ENCODE data around the gene TMEM271.
"Not testable (repeated sequence)": the region's sequence is repeated elsewhere in the genome, so short reads cannot be mapped to it uniquely, and the experiment has no call there.

Gene TMEM271

DNA sequence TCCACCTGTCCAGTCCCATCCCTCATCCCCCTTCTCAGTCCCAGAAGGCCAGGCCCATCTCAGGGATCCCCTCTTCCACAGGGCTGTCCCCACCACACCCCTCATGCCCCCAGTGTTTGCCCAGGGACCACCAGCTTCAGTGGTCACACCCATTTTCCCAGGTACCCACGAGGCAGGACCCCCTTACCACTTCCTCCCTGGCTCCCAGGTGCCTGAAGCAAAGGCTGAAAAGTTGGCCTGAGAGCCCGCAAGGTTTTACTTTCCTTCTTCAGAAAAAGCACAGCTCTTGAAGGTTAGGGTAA is 7.8 kb downstream of the TMEM271 start:
- in situ Hi-C loops (cut with HindIII; ENCODE audit: low sequenced_read_pairs): no loop called here

DNA sequence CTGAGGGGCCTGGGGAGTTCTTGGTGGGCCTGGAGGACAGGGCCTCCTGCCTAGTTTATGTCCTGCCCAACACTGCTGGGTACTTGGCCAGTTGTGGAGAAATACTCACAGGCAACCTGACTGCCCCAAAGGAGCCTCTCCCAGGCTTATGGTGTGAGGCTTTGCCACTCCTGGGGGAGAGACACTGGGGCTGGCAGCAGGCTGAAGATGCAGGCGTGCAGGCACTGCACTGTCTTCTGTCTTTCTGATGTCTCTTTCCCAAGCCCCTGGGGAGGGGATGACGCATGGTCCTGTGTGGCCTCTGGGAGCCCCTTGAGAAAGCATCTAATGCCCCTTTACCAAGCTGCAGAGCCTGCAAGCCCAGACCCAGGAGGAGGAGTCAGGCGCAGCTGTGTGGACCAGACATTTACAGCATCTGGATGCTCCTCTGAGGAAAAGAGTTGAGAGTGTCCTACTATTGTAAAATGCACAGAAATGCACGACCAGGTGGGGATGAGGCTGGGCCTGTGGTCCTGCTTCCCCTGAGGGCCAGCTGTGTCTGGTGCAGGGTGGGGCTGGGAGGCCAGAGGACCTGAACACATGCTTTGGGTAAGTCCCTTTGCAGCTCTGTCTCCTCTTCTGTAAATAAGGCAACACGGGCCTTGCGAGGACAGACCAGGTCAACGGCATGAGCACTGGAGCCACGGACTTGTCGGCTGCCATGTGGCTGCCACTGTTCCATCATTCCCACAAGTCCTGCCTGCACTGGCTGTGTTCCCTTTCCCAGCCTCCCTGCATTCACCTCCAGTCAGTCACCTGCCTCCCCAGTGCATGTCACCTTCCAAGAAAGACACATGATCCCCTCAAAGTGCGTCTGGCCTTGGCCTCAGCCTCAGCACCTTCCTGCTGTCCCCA is 8.4 kb downstream of the TMEM271 start:
- in situ Hi-C loops (cut with HindIII; ENCODE audit: low sequenced_read_pairs): no loop called here

DNA sequence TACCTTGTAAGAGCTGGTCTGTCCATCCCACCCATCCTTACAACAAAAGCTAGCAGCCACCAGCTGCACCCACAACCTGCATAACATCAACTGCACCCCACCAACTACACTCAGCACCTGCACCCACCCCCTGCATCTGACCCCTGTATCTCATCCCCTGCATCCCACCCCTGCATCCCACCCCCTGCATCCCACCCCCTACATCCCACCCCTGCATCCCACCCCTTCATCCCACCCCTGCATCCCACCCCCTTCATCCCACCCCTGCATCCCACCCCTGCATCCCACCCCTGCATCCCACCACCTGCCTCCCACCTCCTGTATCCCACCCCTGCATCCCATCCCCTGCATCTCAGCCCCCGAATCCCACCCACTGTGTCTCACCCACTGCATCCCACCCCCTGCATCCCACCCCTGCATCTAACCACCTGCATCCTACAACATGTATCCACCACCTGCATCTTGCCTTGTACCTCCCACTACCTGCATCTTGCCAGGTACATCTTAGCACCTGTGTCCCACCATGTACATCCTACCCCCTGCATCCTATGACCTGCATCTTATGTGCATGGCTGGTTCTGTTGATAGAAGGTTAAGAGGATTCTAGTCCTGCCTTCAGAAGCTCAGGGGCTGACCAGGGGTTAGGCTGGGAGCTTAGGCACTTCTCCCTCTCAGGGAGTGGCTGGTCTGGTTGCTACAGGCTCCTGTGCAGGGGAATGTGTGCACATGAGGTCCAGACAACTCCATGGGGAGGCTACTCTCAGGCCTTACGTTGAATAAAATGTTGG is 9.4 kb downstream of the TMEM271 start:
- in situ Hi-C loops (cut with HindIII; ENCODE audit: low sequenced_read_pairs): no loop called here

DNA sequence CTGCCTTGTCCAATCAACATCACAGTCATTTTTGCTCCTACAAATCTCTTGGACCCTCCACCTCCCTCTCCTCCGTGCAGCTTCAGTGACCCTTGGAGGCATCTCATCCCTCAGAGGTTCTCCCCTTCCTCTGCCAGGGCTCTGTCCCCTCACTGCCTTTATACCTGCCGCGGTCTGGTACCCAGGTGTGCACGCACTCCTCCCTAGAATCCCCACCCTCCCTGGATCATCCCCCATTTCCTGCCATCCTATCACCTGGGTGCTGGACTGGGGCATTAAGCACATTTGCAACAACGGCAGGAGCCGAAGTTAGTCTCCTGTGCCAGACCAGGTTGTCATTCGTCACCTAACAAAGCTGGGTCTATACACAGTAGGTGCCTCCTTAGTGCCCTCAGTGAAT is 10.1 kb downstream of the TMEM271 start:
- in situ Hi-C loops (cut with HindIII; ENCODE audit: low sequenced_read_pairs): no loop called here

DNA sequence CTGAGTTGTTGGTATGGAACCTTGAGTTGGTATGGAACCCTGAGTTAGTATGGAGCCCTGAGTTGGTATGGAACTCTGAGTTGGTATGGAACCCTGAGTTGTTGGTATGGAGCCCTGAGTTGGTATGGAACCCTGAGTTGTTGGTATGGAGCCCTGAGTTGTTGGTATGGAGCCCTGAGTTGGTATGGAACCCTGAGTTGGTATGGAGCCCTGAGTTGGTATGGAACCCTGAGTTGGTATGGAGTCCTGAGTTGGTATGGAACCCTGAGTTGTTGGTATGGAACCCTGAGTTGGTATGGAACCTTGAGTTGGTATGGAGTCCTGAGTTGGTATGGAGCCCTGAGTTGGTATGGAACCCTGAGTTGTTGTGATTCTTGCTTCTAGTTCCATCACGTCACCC is 10.5 kb downstream of the TMEM271 start:
- in situ Hi-C loops (cut with HindIII; ENCODE audit: low sequenced_read_pairs): not testable (repeated sequence)

DNA sequence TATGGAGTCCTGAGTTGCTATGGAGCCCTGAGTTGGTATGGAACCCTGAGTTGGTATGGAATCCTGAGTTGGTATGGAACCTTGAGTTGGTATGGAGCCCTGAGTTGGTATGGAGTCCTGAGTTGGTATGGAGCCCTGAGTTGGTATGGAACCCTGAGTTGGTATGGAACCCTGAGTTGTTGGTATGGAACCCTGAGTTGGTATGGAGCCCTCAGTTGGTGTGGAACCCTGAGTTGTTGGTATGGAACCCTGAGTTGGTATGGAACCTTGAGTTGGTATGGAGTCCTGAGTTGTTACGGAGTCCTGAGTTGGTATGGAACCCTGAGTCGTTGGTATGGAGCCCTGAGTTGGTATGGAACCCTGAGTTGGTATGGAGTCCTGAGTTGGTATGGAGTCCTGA is 13.6 kb downstream of the TMEM271 start:
- in situ Hi-C loops (cut with HindIII; ENCODE audit: low sequenced_read_pairs): not testable (repeated sequence)

DNA sequence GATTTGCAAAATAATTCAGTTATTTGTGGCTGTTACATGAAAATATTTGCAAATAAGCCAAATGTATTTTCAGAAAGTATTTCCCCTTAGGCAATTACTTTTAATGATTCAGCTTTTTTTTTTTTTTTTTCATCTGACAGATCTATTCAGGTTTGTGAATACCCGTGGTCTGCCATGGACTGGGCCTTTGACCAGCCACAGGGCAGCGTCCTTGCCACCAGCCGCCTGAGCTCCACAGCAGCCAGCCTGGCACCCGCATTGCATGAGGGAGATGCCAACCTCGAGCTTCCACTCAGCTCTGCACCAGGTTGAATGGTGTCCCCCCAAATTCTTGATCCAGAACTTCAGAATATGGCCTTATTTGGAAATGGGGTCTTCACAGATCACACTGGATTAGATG is 14.7 kb downstream of the TMEM271 start:
- in situ Hi-C loops (cut with HindIII; ENCODE audit: low sequenced_read_pairs): no loop called here

DNA sequence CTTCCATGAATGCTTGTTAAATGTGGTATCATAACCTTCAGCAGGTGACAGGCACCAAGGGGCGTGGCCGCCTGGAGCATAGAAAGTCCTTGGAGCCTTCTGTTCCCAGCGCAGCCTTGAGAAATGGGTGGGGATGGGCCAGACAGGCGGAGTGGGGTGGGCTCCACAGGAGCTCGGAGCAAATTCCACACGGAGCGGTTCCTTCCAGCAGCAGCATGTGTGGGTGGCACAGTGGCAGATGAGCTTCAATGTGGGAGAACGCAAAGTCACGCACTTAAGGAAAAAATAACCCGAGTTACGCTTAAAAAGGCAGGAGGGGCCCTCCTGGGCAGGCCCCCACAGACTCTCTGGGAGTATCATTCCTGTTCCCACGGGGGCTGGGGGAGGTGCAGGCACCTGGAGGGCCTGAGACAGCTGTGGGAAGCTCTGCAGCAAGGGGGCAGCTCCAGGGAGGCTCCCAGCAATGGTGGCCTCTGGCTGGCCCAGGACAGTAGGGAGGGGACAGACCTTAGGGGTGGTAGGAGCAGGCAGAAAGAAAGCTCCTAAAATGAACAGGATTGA is 15.3 kb downstream of the TMEM271 start:
- in situ Hi-C loops (cut with HindIII; ENCODE audit: low sequenced_read_pairs): no loop called here

DNA sequence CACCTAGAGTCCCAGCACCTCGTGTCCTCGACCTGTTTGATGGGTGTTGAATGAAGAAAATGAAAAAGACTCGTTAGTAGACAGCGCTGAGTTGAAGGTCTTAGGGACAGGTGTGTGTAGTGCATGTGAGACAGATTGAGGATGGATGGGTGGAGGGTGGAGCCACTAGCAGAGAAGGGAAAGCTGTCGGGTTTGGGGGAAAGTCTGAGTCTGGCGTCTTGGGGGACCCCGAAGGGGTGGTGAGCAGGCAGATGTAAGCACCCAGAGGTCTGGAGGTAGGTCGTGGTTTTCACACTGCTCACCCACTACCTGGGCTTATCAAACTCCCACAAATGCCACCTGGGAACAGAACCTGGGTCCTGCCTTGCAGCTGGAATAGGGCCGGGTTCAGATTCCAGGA is 16.0 kb downstream of the TMEM271 start:
- in situ Hi-C loops (cut with HindIII; ENCODE audit: low sequenced_read_pairs): no loop called here

DNA sequence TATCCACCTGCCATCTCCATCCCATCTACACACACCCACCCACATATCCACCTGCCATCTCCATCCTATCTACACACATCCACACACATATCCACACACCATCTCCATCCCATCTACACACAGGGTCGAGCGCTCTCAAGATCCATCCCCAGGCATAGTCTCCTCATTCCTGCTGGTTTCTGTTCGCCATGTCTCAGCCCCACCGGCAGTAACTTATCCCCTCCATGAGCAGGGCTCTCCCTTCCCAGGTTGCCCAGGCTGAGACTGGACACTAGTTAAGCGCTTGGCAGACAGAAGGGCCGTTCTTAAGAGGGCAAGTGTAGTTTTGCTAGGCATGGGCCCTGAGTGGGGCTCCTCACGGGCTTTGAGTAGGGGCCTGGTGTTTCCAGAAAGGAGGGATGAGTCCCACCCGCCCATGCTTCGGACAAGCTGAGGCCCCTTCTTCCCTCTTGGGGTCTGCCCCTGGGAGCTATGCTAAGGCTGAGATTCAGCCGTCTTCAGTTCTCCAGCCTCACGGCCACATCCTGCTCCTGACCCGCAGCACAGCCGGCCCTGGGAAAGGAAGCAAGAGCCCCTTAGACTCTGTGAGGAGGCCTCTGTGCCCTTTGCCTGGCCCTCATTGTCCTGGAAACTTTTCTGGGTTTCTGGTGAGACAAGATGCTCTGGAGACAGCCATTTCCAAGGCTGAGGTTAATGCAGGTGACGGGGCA is 20.4 kb downstream of the TMEM271 start:
- in situ Hi-C loops (cut with HindIII; ENCODE audit: low sequenced_read_pairs): no loop called here

DNA sequence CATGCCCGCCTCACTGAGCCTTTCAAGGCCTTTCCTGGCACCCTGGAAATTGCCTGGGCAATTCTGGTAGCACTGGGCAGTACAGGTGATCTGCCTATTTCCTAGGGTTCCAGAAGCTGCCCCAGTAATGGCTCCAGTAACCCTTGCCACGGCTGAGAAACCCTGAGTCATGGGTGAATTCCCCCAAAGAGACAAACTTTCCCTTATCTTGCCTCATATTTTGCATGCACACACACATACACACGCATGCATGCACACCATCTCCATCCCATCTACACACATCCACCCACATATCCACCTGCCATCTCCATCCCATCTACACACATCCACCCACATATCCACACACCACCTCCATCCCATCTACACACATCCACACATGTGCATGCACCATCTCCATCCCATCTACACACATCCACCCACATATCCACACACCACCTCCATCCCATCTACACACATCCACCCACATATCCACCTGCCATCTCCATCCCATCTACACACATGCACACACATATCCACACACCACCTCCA is 21.2 kb downstream of the TMEM271 start:
- in situ Hi-C loops (cut with HindIII; ENCODE audit: low sequenced_read_pairs): not testable (repeated sequence)

DNA sequence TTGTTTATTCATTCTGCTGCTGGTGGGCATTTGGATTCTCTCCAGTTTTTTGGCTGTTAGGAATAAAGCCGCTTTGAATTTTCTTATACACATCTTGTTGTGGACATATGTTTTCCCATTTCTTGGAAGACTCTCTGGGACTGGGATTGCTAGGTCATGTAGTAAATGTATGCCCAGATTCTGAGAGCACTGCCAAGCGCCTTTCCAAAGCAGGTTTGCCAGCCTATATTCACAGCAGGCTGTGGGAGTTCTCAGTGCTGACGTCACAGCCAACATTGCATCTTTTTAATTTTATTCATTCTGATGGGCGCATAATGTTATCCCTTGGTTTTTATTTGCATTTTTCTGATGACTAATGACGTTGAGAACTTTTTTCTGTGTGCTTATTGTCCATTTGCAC is 24.1 kb downstream of the TMEM271 start:
- in situ Hi-C loops (cut with HindIII; ENCODE audit: low sequenced_read_pairs): no loop called here

DNA sequence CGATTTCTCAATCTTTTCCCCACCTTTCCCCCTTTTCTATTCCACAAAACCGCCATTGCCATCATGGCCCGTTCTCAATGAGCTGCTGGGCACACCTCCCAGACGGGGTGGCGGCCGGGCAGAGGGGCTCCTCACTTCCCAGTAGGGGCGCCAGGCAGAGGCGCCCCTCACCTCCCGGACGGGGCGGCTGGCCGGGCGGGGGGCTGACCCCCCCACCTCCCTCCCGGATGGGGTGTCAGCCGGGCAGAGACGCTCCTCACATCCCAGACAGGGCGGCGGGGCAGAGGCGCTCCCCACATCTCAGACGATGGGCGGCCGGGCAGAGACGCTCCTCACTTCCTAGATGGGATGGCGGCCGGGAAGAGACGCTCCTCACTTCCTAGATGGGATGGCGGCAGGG is 25.8 kb downstream of the TMEM271 start:
- in situ Hi-C loops (cut with HindIII; ENCODE audit: low sequenced_read_pairs): not testable (repeated sequence)

DNA sequence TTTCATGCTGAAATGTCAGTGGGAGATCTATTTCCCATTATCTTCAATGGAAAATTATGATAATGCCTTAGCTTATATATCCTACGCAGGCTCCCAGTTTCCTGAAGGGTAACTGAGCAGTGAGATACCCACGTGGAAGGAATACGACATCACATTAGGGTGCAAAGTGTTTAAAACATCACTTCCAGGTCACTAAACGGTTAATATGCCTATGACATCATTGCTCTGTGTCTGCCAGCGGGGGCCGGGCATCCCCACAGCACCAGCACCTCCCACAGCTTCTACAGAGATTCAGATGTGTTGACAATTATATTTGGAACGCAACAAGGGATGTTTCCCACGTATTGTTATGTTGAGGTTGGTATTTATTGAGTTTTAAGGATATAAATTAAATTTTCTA is 27.1 kb downstream of the TMEM271 start:
- in situ Hi-C loops (cut with HindIII; ENCODE audit: low sequenced_read_pairs): no loop called here

DNA sequence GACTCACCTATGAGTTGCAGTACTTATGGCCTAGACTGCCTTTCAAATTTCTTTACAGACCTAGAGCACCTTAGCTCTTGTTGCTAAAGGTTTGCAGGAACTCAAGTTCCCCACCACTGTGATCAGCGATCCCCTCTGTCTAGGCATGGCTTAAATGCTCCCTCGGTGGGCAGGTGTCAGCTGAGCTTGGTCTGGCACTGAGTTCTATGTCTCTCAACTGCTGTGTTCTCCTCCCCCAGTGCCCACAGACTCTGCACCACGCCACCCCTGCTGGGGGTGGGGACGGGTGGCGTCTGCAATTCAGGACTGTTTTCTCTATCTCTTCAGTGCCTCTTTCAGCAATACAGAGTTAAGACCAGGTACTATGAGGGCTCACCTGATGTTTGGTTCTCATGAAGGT is 30.5 kb downstream of the TMEM271 start:
- in situ Hi-C loops (cut with HindIII; ENCODE audit: low sequenced_read_pairs): no loop called here

DNA sequence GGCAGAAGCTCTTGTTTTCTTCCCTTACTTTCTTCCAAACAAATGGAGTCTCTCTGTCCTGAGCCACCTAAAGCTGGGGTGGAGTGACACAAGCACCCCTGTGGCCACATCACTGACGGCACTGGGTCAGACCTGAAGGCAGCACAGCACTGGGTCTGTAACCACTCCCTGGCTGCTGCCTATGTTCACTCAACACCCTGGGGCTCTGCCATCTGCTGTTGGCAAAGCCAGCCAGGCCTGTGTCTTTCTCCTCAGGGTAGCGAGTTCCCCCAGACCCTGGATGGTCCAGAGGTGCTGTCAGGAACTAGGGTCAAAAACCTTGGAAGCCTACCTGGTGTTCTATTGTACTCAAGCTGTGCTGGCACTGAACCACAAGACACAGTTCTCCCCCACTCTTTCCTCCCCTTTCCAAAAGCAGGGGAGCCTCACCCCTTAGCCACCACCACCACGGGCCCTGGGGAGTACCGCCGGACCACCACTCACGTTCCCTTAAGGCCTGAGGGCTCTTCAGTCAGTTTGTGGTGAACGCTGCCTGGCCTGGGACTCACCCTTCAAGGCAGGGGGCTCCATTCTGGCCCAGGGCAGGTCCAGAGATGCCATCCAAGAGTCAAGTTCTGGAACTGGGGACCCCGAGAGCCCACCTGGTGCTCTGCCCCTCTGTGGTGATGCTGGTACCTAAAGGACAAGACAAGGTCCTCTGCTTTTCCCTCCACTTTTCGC is 31.5 kb downstream of the TMEM271 start:
- in situ Hi-C loops (cut with HindIII; ENCODE audit: low sequenced_read_pairs): no loop called here

DNA sequence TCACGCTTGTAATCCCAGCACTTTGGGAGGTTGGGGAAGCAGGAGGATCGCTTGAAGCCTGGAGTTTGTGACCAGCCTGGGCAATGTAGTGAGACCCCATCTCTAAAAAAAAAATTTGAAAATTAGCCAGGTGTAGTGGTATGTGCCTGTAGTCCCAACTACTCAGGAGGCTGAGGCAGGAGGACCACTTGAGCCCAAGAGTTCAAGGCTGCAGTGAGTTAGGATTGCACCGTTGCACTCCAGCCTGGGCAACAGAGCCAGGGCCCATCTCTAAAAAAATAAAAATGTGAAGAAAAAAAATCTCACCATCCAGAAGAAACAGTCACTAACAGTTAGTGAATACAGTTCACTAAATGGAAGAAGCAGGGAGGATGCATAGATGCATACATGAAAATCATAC is 34.8 kb downstream of the TMEM271 start:
- in situ Hi-C loops (cut with HindIII; ENCODE audit: low sequenced_read_pairs): no loop called here

DNA sequence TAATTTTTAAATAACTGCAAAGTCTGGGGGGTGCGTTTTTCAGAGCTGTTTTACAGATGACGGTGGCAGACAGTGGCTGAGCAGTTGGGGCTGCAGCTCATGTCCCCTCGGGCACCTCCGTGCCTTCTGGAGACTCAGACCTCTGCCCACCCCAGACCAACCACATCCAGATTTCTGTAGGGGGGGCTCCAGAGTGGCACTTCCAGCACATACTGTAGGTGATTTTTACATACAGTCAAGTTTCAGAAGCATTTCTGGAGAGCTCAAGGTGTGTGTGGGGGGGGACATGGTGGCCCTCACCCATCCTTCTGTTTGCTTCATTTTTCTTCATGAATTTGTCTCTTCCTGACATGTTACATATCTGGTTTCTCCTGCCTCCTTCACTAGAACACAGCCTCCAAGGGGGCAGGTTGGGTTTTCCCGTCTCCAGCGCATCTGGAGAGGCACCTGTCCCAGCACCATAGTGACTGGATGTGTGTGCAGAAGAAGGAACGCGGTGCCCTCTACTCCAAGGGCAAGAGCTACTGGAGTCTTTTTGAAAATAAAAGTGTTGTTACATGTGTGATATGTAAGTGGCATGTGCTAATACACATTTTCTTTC is 37.5 kb downstream of the TMEM271 start:
- in situ Hi-C loops (cut with HindIII; ENCODE audit: low sequenced_read_pairs): no loop called here

DNA sequence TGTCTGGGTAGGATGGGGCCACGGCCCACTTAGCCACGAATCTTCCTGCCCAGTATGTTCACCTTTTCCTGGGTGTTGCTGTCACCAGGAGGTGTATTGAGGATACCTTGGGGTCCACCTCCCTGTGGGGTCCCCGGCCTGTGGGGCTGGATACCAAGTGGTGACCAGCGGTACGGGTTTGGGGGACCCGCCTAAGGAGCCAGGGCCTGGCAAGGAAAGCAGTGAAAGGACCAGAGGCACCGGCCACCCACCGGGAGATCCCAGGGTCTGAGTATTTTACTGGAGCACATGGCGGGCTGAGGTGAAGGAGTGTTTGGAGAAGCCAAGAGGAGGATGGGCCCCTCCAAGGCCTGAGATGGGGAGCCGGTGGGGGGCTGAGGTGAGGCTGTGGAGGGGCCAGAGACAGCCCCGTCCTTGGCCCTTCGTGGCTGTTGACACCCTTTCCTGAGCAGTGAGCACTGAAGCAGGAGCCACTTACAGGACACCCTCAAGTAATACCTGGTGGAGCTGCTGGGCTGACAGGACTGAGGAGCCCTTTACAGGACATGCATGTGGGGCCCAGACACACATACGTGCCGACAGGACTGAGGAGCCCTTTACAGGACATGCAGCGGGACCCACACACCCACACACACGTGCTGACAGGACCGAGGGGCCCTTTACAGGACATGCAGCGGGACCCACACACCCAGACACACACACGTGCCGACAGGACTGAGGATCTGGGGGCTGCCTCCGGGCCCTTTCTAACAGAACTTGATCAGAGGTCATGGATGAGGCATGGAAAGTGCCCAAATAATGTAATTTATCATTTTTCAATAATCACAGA is 38.4 kb downstream of the TMEM271 start:
- in situ Hi-C loops (cut with HindIII; ENCODE audit: low sequenced_read_pairs): no loop called here
